NCI-H2196 (cell line): ENCODE data around the gene GARIN1A.
"Not testable (repeated sequence)": the region's sequence is repeated elsewhere in the genome, so short reads cannot be mapped to it uniquely, and the experiment has no call there.

Source experiments
- DNase-seq: peaks from one replicate; lab custom pipeline; 2025; ENCODE audit not compliant: unreplicated experiment; lab: John Stamatoyannopoulos, UW

Gene GARIN1A

GRCh38 chr7:128683270-128683669 is 11.2 kb downstream of the GARIN1A start:
- DNase-seq = not testable (repeated sequence)

- not testable (repeated sequence) for DNase-seq
These were observed 11.6 kb downstream of the GARIN1A start for GRCh38 chr7:128683738-128684137.

DNA sequence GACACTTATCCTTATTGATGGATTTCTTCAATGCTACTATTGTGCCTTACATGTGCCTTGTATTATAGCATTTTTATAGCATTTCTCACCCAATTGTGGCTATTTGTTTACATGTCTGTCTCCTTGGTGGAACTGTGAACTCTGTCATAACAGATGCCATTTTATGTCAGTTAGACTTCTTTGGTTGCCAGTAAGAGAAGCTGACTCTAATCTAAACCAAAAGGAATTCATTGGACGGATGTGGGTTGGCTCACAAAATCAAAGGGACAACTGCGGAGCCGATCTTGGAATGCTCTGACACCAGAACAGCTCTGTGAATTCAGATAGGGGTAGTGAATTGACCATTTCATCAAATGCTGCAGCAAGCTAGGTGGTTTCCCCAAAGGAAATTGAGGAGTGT is 15.0 kb downstream of the GARIN1A start:
- no peak for DNase-seq

- DNase-seq = no peak
These were observed 16.4 kb downstream of the GARIN1A start for GRCh38 chr7:128688492-128688891.

DNA sequence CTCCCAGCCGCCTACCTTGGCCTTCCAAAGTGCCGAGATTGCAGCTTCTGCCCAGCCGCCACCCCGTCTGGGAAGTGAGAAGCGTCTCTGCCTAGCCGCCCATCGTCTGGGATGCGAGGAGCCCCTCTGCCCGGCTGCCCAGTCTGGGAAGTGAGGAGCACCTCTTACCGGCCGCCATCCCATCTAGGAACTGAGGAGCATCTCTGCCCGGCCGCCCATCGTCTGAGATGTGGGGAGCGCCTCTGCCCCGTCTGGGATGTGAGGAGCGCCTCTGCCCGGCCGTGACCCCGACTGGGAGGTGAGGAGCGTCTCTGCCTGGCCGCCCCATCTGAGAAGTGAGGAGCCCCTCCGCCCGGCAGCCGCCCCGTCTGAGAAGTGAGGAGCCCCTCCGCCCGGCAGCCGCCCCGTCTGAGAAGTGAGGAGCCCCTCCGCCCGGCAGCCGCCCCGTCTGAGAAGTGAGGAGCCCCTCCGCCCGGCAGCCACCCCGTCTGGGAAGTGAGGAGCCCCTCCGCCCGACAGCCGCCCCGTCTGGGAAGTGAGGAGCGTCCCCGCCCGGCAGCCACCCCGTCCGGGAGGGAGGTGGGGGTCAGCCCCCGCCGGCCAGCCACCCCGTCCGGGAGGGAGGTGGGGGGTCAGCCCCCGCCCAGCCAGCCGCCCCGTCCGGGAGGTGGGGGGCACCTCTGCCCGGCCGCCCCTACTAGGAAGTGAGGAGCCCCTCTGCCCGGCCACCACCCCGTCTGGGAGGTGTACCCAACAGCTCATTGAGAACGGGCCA is 17.3 kb downstream of the GARIN1A start:
- not testable (repeated sequence) for DNase-seq

DNA sequence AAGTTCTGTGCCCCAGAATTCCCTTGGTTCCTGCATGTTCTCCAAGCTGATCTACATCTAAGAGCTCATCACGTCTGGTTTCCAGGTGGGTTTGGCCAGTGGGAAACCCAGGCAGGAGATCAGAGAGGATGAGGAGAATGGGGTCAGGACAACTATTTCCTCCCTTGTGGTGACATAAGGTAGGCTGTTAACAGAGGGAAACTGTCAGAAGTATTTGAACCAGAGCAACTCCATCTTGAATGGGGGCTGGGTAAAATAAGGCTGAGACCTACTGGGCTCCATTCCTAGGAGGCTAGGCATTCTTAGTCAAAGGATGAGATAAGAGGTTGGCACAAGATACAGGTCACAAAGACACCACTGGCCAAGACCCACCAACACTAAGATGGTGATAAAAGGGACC is 19.1 kb downstream of the GARIN1A start:
- no peak for DNase-seq

DNA sequence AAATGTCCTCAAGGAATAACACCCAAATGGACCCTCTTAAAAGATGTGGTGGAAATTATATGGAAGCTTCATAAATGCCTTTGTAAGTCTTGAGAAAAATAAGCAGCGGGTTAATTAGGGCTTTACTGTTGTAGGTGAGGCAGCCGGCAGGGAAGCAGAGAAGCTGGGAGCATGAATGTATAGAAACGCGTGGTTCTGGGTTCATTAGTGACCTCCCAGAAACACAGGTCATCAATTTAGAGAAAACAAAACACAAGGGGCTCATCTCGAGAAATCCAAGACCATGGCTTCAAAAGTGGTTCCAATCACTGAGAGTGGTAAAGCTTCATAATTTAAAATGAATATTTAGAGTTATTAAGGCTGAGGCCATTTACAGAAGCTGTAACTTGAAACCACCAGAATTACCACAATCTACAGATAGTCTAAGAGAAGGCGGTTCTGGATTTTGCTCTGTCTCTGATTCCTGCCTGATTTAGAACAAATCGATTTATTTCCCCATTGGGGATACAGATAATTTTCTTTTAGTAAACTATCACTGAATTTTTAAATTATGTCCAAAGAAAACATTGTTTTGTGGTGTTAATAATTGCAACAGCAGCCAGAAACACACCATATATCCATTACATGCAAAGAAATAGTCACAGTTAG is 20.7 kb downstream of the GARIN1A start:
- DNase-seq = no peak

- no peak for DNase-seq
These were observed 21.4 kb downstream of the GARIN1A start for GRCh38 chr7:128693373-128694015.

- DNase-seq = no peak
These were observed 22.6 kb downstream of the GARIN1A start for GRCh38 chr7:128694738-128695137.

GRCh38 chr7:128697302-128697905 is 25.3 kb downstream of the GARIN1A start:
- DNase-seq = no peak

GRCh38 chr7:128699196-128699712 is 27.2 kb downstream of the GARIN1A start:
- DNase-seq = no peak

- no peak for DNase-seq
These were observed 27.8 kb downstream of the GARIN1A start for GRCh38 chr7:128699895-128700294.

- DNase-seq = no peak
These were observed 29.1 kb downstream of the GARIN1A start for GRCh38 chr7:128701062-128701785.

- DNase-seq = no peak
These were observed 31.6 kb downstream of the GARIN1A start for GRCh38 chr7:128703609-128704241.

- no peak for DNase-seq
These were observed 33.8 kb downstream of the GARIN1A start for GRCh38 chr7:128705891-128706333.

DNA sequence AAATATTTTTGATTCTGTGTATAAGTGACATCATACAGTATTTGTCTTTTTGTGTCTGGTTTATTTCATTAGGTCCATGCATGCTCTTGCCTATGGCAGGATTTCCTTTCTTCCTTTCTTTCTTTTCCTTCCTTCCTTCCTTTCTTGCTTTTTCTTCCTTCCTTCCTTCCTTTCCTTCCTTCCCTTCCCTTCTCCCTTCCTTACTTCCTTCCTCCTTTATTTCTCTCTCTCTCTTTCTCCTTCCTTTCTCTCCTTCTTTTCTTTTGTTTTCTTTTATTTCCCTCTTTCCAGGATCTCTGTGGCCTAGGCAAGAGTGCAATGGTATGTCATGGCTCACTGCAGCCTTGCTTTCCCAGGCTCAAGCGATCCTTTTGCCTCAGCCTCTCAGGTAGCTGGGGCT is 35.7 kb downstream of the GARIN1A start:
- DNase-seq = no peak

DNA sequence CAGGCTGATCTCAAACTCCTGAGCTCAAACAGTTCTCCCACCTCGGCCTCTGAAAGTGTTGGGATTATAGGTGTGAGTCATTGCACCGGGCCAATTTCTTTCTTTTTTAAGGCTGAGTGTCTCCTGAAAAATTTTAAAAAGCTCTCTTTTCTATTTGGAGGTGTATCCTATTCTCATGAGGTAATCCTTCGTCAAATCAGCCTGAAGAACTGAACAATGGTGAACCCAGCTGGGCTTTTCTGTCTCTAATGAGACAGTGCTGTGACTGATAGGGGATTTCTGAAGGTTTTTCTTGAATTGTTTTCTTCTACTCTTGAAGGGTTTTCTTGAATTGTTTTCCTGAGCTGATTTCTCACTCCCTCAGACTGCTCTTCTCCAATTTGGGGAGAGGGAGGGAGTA is 36.1 kb downstream of the GARIN1A start:
- DNase-seq = no peak

DNA sequence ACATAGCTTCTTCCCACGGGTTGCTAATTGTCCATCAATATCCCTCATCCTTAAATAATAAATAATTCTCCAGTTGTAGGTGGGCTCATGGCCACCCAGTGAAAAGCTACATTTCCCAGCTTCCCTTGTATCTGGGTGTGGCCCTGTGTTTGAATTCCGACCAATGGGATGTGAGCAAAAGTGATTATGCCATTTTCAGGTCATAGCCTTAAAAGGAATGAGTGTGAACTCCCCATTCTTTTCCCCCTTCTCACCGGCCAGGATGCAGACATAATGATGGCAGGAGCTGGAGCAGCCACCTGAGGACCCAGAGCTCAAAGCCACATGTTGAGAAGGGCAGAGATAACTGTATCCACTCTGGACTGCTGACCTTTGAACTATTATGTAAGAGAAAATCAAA is 36.7 kb downstream of the GARIN1A start:
- DNase-seq = no peak

DNA sequence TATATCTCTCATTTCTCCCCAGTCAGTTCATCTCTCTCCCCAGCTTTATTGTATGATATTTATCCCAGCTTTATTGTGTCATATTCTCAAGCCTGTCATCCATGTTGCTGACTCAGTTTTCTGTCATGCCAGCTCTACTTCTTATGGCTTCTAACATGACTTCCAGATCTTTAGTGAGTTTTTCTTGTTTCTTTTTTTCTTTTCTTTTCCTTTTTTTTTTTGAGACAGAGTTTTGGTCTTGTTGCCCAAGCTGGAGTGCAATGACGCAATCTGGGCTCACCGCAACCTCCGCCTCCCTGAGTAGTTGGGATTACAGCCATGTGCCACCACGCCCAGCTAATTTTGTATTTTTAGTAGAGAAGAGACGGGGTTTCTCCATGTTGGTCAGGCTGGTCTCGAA is 38.4 kb downstream of the GARIN1A start:
- DNase-seq = no peak

- DNase-seq = no peak
These were observed 41.7 kb downstream of the GARIN1A start for GRCh38 chr7:128713794-128714193.
